CD8-positive, alpha-beta memory T cell (primary cell): Measurements from ENCODE around the gene UBAP2. TPM values are rescaled to one million over a fixed set of nuclear protein-coding genes. Genes with fewer than 3 reads are reported as not detected.
A peak's percentile ranks its signal among the peaks of the same experiment; 100 is the strongest.

ENCODE experiments used
- CTCF ChIA-PET: fragments of 350-600 bp; sonication (Branson Sonifier 250); formaldehyde crosslinking; loops from one replicate; lab custom pipeline; 2021; ENCODE audit warnings: antibody characterized with exemption; lab: Charles Lee
- POLR2A ChIA-PET: fragments of 350-600 bp; sonication (Branson Sonifier 250); formaldehyde crosslinking; loops from one replicate; lab custom pipeline; 2021; ENCODE audit warnings: antibody characterized with exemption; lab: Charles Lee
- DNase-seq, 5 donors: peaks; one replicate each; pipeline versions ENCODE4 v3.0.0 to v3.0.0-alpha.2; 2020 to 2022; ENCODE audit warnings: mixed read lengths in 1 of 5
- H3K27ac ChIP-seq: one replicate; pipeline ENCODE4 v1.7.0; 2013; ENCODE audit warnings: low read depth, mild to moderate bottlenecking, low read length, moderate library complexity
- H3K27me3 ChIP-seq: 2 replicates; pipeline ENCODE4 v1.7.0; 2013; ENCODE audit warnings: low read length, mild to moderate bottlenecking; ENCODE audit not compliant: insufficient read depth, poor library complexity, severe bottlenecking
- H3K36me3 ChIP-seq: 2 replicates; pipeline ENCODE4 v1.7.0; 2013; ENCODE audit warnings: mild to moderate bottlenecking, low read length, moderate library complexity; ENCODE audit not compliant: insufficient read depth
- H3K4me1 ChIP-seq: 2 replicates; pipeline ENCODE4 v1.7.0; 2013; ENCODE audit warnings: mild to moderate bottlenecking, low read length, moderate library complexity; ENCODE audit not compliant: insufficient read depth
- H3K4me3 ChIP-seq: 2 replicates; pipeline ENCODE4 v1.7.0; 2013; ENCODE audit warnings: mild to moderate bottlenecking, low read length
- H3K9me3 ChIP-seq: 2 replicates; pipeline ENCODE4 v1.7.0; 2013; ENCODE audit warnings: mild to moderate bottlenecking, low read length
- H3K27ac Mint-ChIP-seq, 8 donors: one replicate each; pipeline ENCODE4 v1.8.0; 2020 to 2021; ENCODE audit warnings: mixed read lengths in 8 of 8, mild to moderate bottlenecking in 6 of 8, inconsistent platforms in 3 of 8, moderate library complexity in 3 of 8
- H3K27me3 Mint-ChIP-seq, 2 donors: one replicate each; pipeline ENCODE4 v1.8.0; 2020 to 2021; ENCODE audit warnings: mixed read lengths in 2 of 2, mild to moderate bottlenecking in 1 of 2, moderate library complexity in 1 of 2
- H3K36me3 Mint-ChIP-seq, 3 donors: one replicate each; pipeline ENCODE4 v1.8.0; 2020 to 2021; ENCODE audit warnings: mixed read lengths in 3 of 3, inconsistent platforms in 1 of 3, mild to moderate bottlenecking in 1 of 3
- H3K4me1 Mint-ChIP-seq, 3 donors: one replicate each; pipeline ENCODE4 v1.8.0; 2020 to 2021; ENCODE audit warnings: mixed read lengths in 3 of 3, inconsistent platforms in 1 of 3, mild to moderate bottlenecking in 1 of 3
- H3K4me3 Mint-ChIP-seq, 7 donors: one replicate each; pipeline ENCODE4 v1.8.0; 2020 to 2021; ENCODE audit warnings: mixed read lengths in 7 of 7, mild to moderate bottlenecking in 6 of 7, moderate library complexity in 4 of 7, inconsistent platforms in 2 of 7
- H3K9me3 Mint-ChIP-seq, 5 donors: one replicate each; pipeline ENCODE4 v1.8.0; 2020 to 2022; ENCODE audit warnings: mixed read lengths in 5 of 5, mild to moderate bottlenecking in 3 of 5, moderate library complexity in 2 of 5, inconsistent platforms in 1 of 5
- polyA plus RNA-seq: library from polyadenylated mRNA; unstranded; fragments of 300-500 nt; fragmentation: Illumina TruSeq; gene quantifications from one replicate; pipeline ENCODE4 v1.2.3, GENCODE V29; 2021
- total RNA-seq, 2 experiments: library from RNA; stranded (reverse); gene quantifications; one replicate each; pipeline ENCODE4 v1.2.3, GENCODE V29; 2021

The UBAP2 gene
- total and polyA plus RNA-seq, 3 experiments from 2014 or later = 16.3 to 51.7 (median 50.0) TPM

DNA sequence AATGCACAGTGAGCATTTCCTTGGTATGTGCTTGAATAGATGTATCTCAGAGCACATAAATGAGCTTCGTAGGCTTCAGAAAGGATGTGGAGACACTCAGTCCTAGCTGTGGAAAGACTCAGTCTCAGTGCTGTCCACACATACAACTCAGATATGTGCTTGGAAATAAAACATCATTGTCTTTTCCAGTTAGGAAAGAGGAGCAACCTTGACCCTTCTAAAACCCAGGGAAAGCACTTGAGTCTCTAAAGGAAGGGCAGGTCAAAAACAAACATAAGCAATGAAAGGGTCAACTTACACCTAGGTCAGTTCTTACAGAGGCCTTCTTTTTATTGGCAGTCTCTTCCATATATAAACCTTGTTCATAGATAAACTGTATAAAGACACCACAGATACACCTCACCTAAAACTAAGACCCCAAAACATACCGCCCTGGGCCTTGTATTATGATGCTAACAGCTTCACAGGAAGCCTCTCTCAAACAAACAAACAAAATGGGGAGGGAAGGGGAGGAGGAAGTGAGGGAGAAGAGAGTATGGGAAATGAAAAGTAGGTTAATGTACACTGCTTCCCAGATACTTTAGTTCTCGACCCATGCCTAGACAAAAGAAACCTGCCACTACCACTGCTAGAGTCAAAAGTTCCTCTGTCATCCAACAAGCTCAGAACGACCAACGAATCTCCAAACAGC lies 114.4 kb downstream of the UBAP2 start:
- no peak for DNase-seq
- no peak overlapping the region for H3K4me3 ChIP-seq
- no peaks in the 10 kb centered on the region for H3K9me3 ChIP-seq
- H3K27ac ChIP-seq = no peak overlapping the region
- H3K4me1 ChIP-seq = no peaks in the 10 kb centered on the region
- ChIA-PET POLR2A (interaction anchor here (0.5 to 0.6 kb wide), 2 partner anchors 9 to 686 kb away, joined by 4 to 5 read pairs; partner anchors contain the start of gene DCTN3), CTCF (interaction anchor here (1.1 kb wide), 1 partner anchor 10 kb away, joined by 6 read pairs; no protein-coding TSS in a partner anchor)
- no peaks in the 10 kb centered on the region for H3K9me3 Mint-ChIP-seq
- H3K27me3 Mint-ChIP-seq = peaks cover 0 to 1% of the 10 kb centered on the region in 2 donors
- no peak overlapping the region for H3K4me3 Mint-ChIP-seq
- peak overlapping the region in 1 of 8 donors; percentile 35 for H3K27ac Mint-ChIP-seq
- H3K36me3 ChIP-seq = peaks cover 27% of the 10 kb centered on the region
- H3K36me3 Mint-ChIP-seq = peaks cover 0 to 75% (median 27%) of the 10 kb centered on the region in 3 donors
- H3K27me3 ChIP-seq = no peaks in the 10 kb centered on the region
- H3K4me1 Mint-ChIP-seq = peaks cover 0 to 4% (median 3%) of the 10 kb centered on the region in 3 donors

DNA sequence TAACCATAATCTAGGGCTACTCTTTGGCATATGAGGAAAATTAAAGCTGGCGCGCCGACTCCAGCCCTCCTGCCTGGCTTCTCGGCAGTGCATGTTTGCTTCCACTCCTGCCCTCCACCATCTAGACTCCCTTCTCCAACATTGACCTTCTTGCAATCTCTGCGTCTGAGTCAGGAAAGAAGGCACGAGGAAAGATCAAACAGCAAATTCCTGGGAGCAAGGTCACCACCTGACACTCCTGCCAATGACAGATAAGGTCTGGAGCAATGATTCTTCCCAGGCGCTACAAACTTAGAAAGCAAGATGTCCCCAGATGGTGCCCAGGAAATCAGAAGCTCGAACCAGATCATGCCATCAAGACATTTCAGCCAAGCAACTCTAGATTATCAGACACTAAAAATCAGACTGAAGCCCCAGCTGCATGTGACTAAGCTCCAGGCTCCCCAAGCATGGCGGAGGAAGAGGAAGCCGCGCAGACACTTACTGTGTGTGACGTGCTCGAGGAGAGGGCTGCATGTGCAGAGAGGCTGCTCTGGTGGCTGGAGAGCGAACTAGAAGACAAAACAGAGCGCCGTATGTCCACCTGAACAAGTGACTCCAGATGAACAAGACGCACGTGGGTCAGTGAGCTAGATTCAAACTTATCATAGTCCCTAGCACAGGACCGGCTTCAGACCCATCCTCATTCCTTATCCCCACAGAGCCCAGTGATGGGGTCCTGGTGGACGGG lies 116.4 kb downstream of the UBAP2 start:
- peaks cover 0 to 1% (median 0%) of the 10 kb centered on the region in 3 donors for H3K4me1 Mint-ChIP-seq
- no peaks in the 10 kb centered on the region for H3K9me3 ChIP-seq
- no peak overlapping the region for H3K27ac ChIP-seq
- POLR2A ChIA-PET = no interaction called here
- CTCF ChIA-PET = no interaction called here
- peaks cover 0 to 1% of the 10 kb centered on the region in 2 donors for H3K27me3 Mint-ChIP-seq
- no peaks in the 10 kb centered on the region for H3K4me1 ChIP-seq
- H3K27ac Mint-ChIP-seq = peak overlapping the region in 3 of 8 donors; percentile 7 to 40 (median 18)
- H3K36me3 Mint-ChIP-seq = peaks cover 0 to 87% (median 28%) of the 10 kb centered on the region in 3 donors
- no peaks in the 10 kb centered on the region for H3K27me3 ChIP-seq
- H3K9me3 Mint-ChIP-seq = no peaks in the 10 kb centered on the region
- no peak overlapping the region for H3K4me3 Mint-ChIP-seq
- H3K36me3 ChIP-seq = peaks cover 36% of the 10 kb centered on the region
- no peak overlapping the region for H3K4me3 ChIP-seq
- DNase-seq = no peak

DNA sequence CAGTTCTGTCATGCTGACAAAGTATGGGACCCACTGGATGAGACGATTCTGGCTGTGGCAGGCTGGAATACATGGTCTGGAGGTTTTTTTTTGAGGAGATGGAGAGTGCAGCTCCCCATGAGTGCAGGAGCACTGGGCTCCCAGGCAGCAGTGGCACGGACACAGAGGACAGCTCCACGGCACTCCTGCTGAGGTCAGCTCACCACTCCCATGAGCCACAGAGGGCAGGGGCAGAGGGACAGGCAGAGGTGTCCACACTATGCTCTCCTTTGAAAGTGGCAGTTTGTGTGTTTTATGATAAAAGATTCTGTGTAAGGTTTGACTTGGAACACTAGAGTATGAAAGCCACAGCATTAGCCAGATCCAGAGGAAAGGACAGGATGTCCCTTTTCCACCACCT lies 117.4 kb downstream of the UBAP2 start:
- Mint-ChIP-seq H3K4me1 (peaks cover 0 to 1% (median 0%) of the 10 kb centered on the region in 3 donors), H3K27ac (no peak overlapping the region), H3K9me3 (no peaks in the 10 kb centered on the region), H3K36me3 (peaks cover 0 to 88% (median 24%) of the 10 kb centered on the region in 3 donors), H3K4me3 (no peak overlapping the region), H3K27me3 (no peaks in the 10 kb centered on the region)
- CTCF ChIA-PET = interaction anchor here (0.8 kb wide), 1 partner anchor 117 kb away, joined by 3 read pairs; no protein-coding TSS in a partner anchor
- no peak overlapping the region for H3K4me3 ChIP-seq
- no peaks in the 10 kb centered on the region for H3K9me3 ChIP-seq
- H3K27me3 ChIP-seq = no peaks in the 10 kb centered on the region
- H3K36me3 ChIP-seq = peaks cover 41% of the 10 kb centered on the region
- no peak for DNase-seq
- H3K4me1 ChIP-seq = no peaks in the 10 kb centered on the region
- no peak overlapping the region for H3K27ac ChIP-seq
- POLR2A ChIA-PET = no interaction called here

DNA sequence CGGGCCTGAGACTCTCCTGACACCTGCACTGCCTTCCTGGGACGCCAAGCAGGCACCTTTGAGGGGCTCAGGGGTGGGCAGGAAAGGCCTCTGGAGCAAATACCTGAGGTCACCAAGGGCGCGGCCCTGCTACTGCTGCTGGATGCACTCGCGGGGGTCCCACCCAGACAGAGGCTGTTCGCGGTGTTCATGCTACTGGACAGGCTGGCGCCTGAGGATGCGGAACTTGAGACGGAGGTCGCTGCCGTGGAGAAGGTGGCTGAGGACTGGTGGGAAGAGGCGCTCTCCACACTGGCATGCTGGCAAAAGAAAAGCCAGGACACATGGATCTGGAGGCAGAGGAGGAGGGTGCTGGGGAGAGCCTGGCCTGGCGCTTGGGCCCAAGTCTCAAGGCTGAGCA lies 121.0 kb downstream of the UBAP2 start:
- no peaks in the 10 kb centered on the region for H3K27me3 Mint-ChIP-seq
- H3K4me3 Mint-ChIP-seq = no peak overlapping the region
- CTCF ChIA-PET = no interaction called here
- H3K9me3 ChIP-seq = no peaks in the 10 kb centered on the region
- peaks cover 0 to 94% (median 14%) of the 10 kb centered on the region in 3 donors for H3K36me3 Mint-ChIP-seq
- H3K4me3 ChIP-seq = no peak overlapping the region
- H3K4me1 ChIP-seq = no peaks in the 10 kb centered on the region
- peaks cover 53% of the 10 kb centered on the region for H3K36me3 ChIP-seq
- no peak for DNase-seq
- H3K27ac Mint-ChIP-seq = peak overlapping the region in 1 of 8 donors; percentile 12
- H3K27me3 ChIP-seq = no peaks in the 10 kb centered on the region
- POLR2A ChIA-PET = no interaction called here
- H3K4me1 Mint-ChIP-seq = peaks cover 0 to 1% (median 0%) of the 10 kb centered on the region in 3 donors
- no peaks in the 10 kb centered on the region for H3K9me3 Mint-ChIP-seq
- H3K27ac ChIP-seq = no peak overlapping the region

DNA sequence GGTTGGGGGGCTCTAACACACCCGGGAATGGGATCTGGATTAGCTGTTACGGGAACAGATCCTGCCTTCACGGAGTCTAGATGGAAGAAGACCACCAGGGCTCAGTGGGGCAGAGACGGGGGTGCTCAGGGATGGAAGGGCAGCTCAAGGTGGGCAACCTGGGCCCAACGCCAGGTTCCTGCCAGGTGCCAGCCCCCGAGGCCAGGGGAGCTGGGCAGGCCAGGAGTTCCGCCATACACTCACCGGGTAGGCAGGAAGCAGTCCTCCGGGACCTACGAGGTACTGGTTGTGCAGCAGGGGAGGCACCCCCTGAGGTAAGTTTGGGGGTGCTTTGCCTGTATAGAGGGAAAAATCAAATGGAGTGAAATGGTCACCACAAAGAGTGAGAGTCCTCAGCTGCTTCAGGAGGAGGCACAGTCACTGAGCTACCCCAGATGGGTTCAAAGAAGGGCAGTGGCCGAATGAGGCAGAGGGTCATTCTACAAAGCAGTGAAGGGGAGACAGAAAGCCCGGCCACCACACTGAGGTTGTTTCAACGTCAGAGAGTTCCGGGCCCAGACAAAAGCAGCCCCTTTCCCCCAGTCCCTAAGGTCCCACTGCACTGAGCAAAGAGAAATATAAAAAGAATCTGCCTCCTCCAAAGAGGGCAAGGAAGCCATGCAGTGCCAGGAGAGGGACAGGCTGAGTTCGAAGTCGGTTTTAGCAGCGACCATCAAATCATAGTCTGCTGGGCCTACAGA lies 121.8 kb downstream of the UBAP2 start:
- peak overlapping the region in 3 of 8 donors; percentile 23 to 81 (median 47) for H3K27ac Mint-ChIP-seq
- no peaks in the 10 kb centered on the region for H3K9me3 Mint-ChIP-seq
- H3K4me3 Mint-ChIP-seq = no peak overlapping the region
- no peaks in the 10 kb centered on the region for H3K27me3 ChIP-seq
- peaks cover 53% of the 10 kb centered on the region for H3K36me3 ChIP-seq
- no peak for DNase-seq
- H3K27me3 Mint-ChIP-seq = no peaks in the 10 kb centered on the region
- H3K4me3 ChIP-seq = no peak overlapping the region
- POLR2A ChIA-PET = no interaction called here
- H3K27ac ChIP-seq = no peak overlapping the region
- CTCF ChIA-PET = interaction anchor here (0.8 kb wide), 1 partner anchor 113 kb away, joined by 3 read pairs; no protein-coding TSS in a partner anchor
- peaks cover 0 to 94% (median 12%) of the 10 kb centered on the region in 3 donors for H3K36me3 Mint-ChIP-seq
- no peaks in the 10 kb centered on the region for H3K4me1 ChIP-seq
- H3K4me1 Mint-ChIP-seq = no peaks in the 10 kb centered on the region
- H3K9me3 ChIP-seq = no peaks in the 10 kb centered on the region

DNA sequence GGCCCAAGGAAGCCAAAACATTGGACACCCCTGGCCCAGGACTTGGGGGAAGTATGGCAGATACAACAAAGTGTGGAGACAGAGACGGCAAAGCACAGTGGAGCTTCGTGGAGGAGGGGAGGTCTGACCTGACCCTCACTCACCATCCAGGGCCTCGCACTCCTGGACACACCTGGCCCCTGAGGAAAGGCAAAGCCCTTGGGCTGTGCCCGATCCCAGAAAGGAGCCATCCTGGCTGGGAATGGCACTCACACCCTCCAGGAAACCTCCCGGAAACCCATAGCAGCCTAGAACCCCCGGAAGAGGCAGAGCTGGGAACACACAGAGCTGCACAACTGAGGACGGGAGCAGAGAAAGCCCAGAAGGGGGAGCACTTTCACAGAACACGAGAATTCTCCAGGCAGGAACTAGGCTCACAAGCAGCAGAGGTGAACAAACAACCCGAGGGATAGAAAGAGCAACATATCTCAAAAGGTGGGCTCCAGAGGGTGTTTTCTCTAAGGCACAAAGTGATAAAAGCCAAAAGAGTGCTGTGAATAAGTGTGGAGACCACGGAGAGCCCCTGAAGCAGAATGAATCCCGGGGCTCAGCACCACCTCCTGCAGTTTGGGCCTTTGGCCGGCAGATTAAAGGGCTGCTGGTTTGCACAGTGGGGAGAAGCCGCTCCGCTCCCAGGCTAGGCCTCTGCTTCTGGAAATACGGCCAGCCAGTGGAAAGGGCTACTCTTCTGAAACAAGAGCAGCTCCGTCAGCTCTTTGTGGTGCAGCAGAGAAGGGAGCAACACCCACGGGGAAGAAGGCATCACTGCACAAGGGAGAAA lies 123.5 kb downstream of the UBAP2 start:
- no peak for DNase-seq
- no peak overlapping the region for H3K4me3 Mint-ChIP-seq
- peak overlapping the region in 5 of 8 donors; percentile 38 to 84 (median 68) for H3K27ac Mint-ChIP-seq
- H3K27ac ChIP-seq = no peak overlapping the region
- no peaks in the 10 kb centered on the region for H3K9me3 ChIP-seq
- H3K9me3 Mint-ChIP-seq = no peaks in the 10 kb centered on the region
- H3K27me3 Mint-ChIP-seq = no peaks in the 10 kb centered on the region
- H3K4me3 ChIP-seq = no peak overlapping the region
- CTCF ChIA-PET = interaction anchor here (1.0 to 3.0 kb wide), 4 partner anchors 9 to 112 kb away, joined by 3 to 12 read pairs (median 5); no protein-coding TSS in a partner anchor
- peaks cover 0 to 92% (median 12%) of the 10 kb centered on the region in 3 donors for H3K36me3 Mint-ChIP-seq
- no peaks in the 10 kb centered on the region for H3K4me1 Mint-ChIP-seq
- H3K36me3 ChIP-seq = peaks cover 44% of the 10 kb centered on the region
- H3K4me1 ChIP-seq = no peaks in the 10 kb centered on the region
- H3K27me3 ChIP-seq = no peaks in the 10 kb centered on the region
- POLR2A ChIA-PET = no interaction called here

DNA sequence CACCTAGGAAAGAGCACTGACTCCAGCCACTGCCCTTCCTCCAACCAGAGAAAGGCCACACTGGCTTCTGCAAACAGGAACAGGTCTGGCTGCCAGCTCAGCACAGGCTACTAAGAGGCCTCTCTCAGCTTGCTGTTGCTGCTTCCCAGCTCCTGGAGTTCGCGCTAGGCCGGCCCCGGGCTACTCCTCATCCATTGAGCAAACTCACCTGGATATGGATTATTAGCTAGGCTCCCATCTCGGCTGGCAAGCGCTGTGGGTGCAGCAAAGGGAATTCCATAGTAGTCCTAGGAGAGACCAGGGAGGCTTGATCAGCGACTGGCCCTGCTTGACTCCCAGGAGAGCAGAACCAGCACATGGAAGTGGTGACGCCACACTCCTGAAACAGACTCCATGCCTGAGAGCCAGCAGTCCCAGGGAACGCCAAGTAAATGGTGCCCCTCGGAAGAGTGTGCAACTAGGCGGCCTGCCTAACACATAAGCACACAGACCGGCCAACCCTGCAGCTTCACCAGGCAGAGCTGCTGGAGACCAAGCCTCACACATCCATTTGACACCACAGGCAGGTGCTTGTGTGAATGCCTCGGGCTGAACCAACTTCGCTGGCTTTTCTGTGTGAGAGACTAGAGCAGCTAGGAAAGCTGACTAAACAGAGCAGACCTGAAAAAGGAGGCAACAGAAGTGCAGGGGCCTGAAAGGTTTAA lies 124.5 kb downstream of the UBAP2 start:
- CTCF ChIA-PET = interaction anchor here (1.3 to 3.0 kb wide), 3 partner anchors 10 to 111 kb away, joined by 3 to 12 read pairs (median 6); no protein-coding TSS in a partner anchor
- Histone ChIP-seq H3K4me3 (no peak overlapping the region), H3K36me3 (peaks cover 44% of the 10 kb centered on the region), H3K27me3 (no peaks in the 10 kb centered on the region), H3K9me3 (no peaks in the 10 kb centered on the region), H3K4me1 (no peaks in the 10 kb centered on the region), H3K27ac (no peak overlapping the region)
- POLR2A ChIA-PET = no interaction called here
- no peak overlapping the region for H3K4me3 Mint-ChIP-seq
- H3K4me1 Mint-ChIP-seq = no peaks in the 10 kb centered on the region
- no peaks in the 10 kb centered on the region for H3K9me3 Mint-ChIP-seq
- no peak for DNase-seq
- H3K27ac Mint-ChIP-seq = peak overlapping the region in 3 of 8 donors; percentile 22 to 78 (median 54)
- peaks cover 0 to 94% (median 12%) of the 10 kb centered on the region in 3 donors for H3K36me3 Mint-ChIP-seq
- H3K27me3 Mint-ChIP-seq = no peaks in the 10 kb centered on the region
